K562 (cell line): Measurements from ENCODE around the gene TRDMT1.
"Not testable (repeated sequence)": the region's sequence is repeated elsewhere in the genome, so short reads cannot be mapped to it uniquely, and the experiment has no call there.

Source experiments
- CHD2 ChIP-seq: IDR thresholded peaks from 2 replicates; pipeline ENCODE4 v1.6.1; 2011; ENCODE audit warnings: low read depth, low read length
- EZH2 ChIP-seq: IDR thresholded peaks from 2 replicates; pipeline ENCODE4 v1.6.1; 2012; ENCODE audit warnings: low read depth, mild to moderate bottlenecking, inconsistent platforms, low read length, borderline replicate concordance
- RCOR1 ChIP-seq, 2 experiments: IDR thresholded peaks; 2 replicates each; pipeline ENCODE4 v1.6.1; 2012; ENCODE audit warnings: low read depth in 2 of 2, low read length in 2 of 2, borderline replicate concordance in 1 of 2, improper control_type of control experiment in 1 of 2
- TGIF2 ChIP-seq: sonication (generic); formaldehyde crosslinking; IDR thresholded peaks from 2 replicates; pipeline ENCODE4 v1.8.1; 2022; ENCODE audit warnings: mild to moderate bottlenecking, missing genetic modification reagents, moderate library complexity
- TF ChIP-seq, protein P1 (sequence below): fragments of 450-650 bp; IDR thresholded peaks from 2 replicates; pipeline ENCODE4 v1.7.1; 2018; ENCODE audit warnings: mild to moderate bottlenecking, low read depth; ENCODE audit not compliant: partially characterized antibody
- TF ChIP-seq, protein P2 (sequence below), 3 experiments: IDR thresholded peaks in 2 of 3; conservative IDR thresholded peaks in 1 of 3; 2 replicates each; pipeline ENCODE4 v1.5.1; 2011 to 2012; ENCODE audit warnings: low read length in 3 of 3, mild to moderate bottlenecking in 3 of 3, control low read depth in 2 of 3, improper control_type of control experiment in 1 of 3, inconsistent platforms in 1 of 3, low read depth in 1 of 3, mixed read lengths in 1 of 3, moderate library complexity in 1 of 3; ENCODE audit not compliant: insufficient read depth in 2 of 3
- TF ChIP-seq, protein P3 (sequence below): sonication (generic); formaldehyde crosslinking; IDR thresholded peaks from 2 replicates; pipeline ENCODE4 v1.9.0; 2022; ENCODE audit warnings: mild to moderate bottlenecking, missing genetic modification reagents

DNA sequence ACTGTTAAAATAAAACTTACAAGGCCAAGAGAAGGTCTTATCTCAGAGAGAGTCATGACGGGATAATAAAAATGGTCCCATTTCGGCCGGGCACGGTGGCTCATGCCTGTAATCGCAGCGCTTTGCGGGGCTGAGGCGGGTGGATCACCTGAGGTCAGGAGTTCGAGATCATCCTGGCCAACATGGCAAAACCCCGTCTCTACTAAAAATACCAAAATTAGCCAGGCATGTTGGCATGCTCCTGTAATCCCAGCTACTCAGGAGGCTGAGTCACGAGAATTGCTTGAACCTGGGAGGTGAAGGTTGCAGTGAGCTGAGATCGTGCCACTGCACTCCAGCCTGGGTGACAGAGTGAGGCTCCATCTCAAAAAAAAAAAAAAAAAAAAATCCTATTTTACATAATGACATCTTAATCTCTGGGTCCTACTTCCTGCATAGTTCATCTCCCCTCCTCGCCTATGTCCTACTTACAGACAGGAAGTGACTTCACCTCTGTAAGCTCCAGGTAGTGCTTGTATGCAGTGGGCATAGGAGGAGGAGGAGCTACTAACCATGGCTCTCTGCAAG lies 86.5 kb downstream of the TRDMT1 start:
- TF ChIP-seq, protein P1, sequence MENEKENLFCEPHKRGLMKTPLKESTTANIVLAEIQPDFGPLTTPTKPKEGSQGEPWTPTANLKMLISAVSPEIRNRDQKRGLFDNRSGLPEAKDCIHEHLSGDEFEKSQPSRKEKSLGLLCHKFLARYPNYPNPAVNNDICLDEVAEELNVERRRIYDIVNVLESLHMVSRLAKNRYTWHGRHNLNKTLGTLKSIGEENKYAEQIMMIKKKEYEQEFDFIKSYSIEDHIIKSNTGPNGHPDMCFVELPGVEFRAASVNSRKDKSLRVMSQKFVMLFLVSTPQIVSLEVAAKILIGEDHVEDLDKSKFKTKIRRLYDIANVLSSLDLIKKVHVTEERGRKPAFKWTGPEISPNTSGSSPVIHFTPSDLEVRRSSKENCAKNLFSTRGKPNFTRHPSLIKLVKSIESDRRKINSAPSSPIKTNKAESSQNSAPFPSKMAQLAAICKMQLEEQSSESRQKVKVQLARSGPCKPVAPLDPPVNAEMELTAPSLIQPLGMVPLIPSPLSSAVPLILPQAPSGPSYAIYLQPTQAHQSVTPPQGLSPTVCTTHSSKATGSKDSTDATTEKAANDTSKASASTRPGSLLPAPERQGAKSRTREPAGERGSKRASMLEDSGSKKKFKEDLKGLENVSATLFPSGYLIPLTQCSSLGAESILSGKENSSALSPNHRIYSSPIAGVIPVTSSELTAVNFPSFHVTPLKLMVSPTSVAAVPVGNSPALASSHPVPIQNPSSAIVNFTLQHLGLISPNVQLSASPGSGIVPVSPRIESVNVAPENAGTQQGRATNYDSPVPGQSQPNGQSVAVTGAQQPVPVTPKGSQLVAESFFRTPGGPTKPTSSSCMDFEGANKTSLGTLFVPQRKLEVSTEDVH, result not testable (repeated sequence)
- not testable (repeated sequence) for TF ChIP-seq RCOR1 (IDR thresholded peaks at IDR 0.05; ENCODE audit: borderline replicate concordance in 1 of 2, low read depth in 2 of 2, low read length in 2 of 2); EZH2; CHD2; TGIF2 (CRISPR knock-in tag)
- TF ChIP-seq, protein P2, sequence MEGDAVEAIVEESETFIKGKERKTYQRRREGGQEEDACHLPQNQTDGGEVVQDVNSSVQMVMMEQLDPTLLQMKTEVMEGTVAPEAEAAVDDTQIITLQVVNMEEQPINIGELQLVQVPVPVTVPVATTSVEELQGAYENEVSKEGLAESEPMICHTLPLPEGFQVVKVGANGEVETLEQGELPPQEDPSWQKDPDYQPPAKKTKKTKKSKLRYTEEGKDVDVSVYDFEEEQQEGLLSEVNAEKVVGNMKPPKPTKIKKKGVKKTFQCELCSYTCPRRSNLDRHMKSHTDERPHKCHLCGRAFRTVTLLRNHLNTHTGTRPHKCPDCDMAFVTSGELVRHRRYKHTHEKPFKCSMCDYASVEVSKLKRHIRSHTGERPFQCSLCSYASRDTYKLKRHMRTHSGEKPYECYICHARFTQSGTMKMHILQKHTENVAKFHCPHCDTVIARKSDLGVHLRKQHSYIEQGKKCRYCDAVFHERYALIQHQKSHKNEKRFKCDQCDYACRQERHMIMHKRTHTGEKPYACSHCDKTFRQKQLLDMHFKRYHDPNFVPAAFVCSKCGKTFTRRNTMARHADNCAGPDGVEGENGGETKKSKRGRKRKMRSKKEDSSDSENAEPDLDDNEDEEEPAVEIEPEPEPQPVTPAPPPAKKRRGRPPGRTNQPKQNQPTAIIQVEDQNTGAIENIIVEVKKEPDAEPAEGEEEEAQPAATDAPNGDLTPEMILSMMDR (IDR thresholded peaks at IDR 0.05 in 2 of 3, conservative IDR thresholded peaks at IDR 0.05 in 1 of 3; ENCODE audit: insufficient read depth in 2 of 3, low read depth in 1 of 3, low read length in 3 of 3), result not testable (repeated sequence)
- TF ChIP-seq, protein P3, sequence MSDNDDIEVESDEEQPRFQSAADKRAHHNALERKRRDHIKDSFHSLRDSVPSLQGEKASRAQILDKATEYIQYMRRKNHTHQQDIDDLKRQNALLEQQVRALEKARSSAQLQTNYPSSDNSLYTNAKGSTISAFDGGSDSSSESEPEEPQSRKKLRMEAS (CRISPR knock-in tag), result not testable (repeated sequence)
